GM19193 (cell line): ENCODE measurements around the gene RPS6KL1.

Source experiments
- POLR2A ChIP-seq: IDR thresholded peaks from 4 replicates; pipeline ENCODE4 v1.6.1; 2011; ENCODE audit not compliant: insufficient read depth, insufficient read length; ENCODE audit errors: extremely low read depth

Gene RPS6KL1

DNA sequence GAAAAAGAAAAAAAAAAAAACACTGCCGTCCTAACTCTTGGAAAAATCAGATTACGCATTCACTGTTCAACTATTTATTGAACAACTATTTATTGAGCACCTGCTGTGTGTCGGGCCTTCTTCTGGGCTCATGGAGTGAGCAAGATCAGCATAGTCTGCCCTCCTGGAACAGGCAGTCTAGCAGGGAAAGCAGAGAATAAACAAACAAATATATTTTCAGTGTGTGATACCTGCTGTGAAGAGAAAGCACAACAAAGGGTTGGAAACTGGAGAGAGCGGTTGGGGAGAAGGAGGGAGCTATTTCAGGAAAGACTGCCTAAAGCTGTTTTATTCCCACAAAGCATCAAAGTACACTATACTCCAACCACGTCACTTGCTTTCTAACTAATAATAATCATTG is 57.9 kb downstream of the RPS6KL1 start:
- no peak for TF ChIP-seq POLR2A

DNA sequence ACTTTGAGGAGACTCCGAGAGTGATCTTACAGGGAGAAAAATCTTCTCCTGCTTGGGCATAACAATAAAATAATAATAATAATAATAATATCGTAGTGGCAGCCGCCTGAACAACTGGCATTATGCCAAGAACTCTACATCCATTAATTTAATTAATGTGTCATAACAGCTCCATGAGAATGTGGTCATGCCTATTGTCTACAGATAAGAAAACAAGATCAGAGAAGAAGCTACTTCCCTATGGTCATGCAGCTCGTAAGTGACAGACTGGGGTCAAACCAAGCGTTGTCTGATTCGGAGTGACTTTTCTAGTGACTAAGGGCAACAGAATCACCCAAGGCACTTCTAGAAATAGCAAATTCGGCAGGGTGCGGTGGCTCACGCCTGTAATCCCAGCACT is 58.9 kb downstream of the RPS6KL1 start:
- TF ChIP-seq POLR2A = no peak

DNA sequence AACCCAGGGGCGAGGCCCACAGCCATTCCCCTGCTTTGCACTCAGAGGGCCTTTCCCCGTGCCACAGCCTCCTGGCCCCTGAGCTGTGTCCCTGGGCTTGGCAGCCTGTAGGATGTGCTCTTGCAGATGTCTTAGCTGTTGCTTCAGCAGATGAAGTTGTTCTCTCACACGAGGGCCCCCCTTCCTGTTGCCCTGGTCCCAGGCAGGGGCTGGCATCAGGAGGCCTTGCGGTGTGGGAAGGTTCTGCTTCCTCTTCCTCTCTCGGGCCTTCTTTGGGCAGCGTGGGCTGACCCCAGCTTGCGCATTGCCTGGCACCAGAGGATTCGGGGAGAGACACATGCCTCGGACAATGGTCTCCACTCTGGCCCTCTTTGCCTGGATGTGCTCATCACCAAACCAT is 59.8 kb downstream of the RPS6KL1 start:
- no peak for TF ChIP-seq POLR2A

DNA sequence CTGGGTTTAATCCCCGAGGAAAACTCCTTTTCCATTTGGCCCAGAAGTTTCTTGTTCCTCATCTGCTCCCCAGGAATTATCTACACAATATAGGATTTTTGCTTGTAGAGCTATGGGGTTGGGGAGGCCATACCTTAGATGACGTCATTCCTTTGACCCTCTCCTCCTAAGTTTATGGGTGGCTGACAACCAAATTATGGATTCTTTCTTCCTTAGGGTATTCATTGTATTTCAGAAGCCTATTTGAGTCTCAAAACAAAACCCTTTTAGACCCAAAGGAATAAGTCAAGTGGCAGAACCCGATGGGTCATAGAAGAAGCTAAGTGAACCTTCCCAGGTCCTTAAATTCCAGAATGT is 61.3 kb downstream of the RPS6KL1 start:
- TF ChIP-seq POLR2A = no peak

DNA sequence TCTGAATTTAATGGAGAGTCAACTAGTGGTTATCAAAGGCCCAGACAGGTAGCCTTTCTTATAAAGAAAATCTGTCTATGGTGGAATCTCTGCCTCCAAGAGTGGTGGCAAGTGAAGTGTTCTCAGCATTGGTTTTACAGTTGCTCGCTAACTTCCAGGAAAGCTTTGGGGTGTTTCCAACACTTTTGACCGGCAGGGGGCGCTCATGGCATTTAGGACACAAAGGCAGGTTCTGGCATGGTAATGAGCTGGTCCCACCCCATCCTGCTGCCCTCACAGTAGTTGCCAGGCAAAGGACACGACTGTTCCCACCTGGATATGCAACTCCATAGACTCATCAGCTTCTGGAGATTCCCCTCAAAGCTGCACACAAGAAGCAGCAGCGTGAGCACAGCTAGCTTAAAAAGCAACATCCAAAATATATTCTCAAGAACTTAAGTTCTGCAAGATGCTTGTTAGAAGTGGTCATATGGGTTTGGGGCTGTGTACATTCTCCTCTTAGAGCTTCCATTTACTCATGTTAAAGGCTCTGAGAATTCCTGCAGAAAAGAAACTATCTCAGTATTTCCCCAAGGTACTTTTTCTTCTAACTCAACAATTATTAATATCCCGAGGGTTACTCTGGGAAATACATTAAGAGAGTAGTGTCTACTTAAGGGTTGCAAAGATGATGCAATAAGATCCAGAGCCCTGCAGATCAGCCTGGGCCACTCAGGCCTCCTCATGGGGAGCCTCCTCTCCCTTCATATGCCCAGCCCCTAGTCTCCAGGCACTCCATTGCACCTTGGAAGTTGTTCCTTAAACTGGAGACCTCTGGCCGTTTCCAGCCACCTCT is 61.9 kb downstream of the RPS6KL1 start:
- no peak for TF ChIP-seq POLR2A

DNA sequence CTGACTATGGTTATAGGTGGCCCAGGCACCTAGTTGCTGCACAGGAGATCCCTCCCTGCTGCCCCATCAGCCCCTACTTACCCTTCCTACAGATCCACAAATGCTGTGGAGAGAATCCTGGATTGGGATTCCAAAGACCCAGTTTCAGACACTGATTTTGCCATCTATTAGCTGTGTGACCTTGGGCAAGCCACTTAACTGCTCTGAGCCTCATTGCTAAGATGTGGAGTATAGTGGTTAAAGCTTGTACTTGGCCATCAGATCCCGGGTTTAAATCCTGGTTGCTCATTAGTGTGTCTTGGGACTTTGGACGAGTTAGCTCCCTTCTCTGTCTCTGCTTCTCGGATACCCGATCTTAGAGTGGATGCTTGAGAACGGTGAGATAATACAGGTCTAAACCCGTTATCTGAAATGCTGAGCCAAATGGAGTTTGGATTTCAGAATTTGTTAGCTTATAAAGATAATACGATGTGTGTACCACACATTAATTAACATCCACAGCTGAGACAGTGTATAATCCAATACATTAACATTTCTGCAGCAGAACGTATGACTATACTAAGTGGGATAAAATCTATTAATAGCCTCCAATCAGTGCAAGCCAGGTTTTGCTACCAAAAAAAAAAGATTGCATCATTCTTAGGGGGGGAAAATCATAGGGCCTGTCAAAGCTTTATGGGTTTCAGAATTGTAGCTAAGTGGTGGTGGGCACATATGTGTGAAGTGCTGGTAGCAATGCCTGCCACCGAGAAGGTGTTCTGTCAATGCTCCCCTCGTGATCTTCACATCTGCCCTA is 63.1 kb downstream of the RPS6KL1 start:
- TF ChIP-seq POLR2A = no peak

DNA sequence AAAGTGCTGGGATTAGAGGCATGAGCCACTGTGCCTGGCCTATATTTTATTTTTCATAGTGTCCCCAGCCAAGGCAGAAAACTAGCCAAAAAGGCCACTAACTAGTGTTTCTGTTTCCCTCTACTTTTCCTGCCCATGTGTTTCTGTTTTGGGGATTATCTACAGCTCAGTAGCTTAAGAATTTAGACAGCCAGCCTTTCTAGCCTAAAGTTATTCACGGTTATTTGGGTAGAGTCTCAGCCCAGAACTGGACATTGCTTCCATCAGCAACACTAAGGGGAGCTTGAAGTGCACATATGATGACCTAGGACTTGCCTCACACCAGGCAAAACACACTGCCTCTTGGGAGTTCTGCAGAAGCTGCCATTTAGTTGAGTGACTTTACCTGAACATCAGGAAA is 65.0 kb downstream of the RPS6KL1 start:
- no peak for TF ChIP-seq POLR2A

DNA sequence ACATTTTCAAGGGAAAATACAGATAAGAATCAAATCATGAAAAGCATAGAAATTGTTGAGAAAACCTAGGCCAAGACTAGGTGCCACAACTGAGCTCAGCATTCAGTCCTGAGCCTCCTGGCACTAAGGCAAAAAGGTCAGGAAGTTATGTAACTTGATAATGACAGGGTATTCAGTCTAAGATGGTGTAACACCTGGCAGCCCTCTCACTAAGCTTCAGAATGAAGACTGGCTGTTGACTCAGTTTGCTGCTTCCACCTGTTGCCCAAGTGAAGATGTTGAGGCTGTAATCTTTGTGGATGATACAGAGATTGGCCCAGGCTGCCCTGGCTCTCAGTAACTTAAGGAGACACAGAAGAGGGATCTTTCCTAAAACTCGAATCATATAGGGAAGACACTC is 66.7 kb downstream of the RPS6KL1 start:
- TF ChIP-seq POLR2A = no peak

DNA sequence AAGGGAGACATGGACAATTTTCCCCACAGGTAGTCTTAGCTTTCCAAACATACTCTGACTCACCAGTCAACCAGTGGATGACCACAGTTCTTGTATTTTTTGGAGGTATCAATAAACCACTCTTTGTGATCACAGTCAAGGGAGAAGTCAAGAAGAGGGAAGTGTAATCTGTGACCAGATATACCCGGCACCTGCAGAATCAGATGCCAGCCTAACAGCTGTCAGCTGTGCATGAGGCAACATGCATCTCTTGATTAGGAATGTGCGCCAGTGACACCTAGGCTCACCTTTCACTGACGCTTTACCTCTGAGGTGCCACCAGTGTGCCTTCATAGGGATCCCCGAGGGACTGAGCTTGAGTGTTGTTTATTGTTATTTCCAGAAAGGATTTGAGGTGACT is 67.1 kb downstream of the RPS6KL1 start:
- TF ChIP-seq POLR2A = no peak

DNA sequence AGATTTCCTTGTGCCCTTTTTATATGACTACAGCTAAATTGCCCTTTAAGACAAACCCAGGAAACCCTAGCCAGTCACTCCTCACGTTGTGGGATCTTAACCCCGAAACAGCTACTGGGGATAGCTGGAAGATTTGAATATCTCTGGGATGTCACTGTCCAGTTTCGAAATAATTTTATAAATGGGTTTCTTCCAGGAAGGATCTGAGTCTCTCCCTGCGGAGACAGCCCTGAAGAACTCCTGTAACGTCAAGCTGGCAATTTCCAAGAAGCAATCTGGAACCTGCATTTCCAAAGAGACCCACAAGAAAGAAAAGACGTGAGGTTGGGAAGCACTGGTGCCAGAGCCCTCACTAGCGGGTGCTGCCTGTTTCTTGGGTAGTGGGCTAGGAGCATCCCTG is 68.0 kb downstream of the RPS6KL1 start:
- no peak for TF ChIP-seq POLR2A
